Suppressor macrophage treated with lipopolysaccharide for 1 hour (primary cell): ENCODE results near the gene PHTF1.

Source experiments
- DNase-seq, 3 donors: peaks; one replicate each; pipeline ENCODE4 v3.0.0-alpha.2; 2020 to 2022

The PHTF1 gene

GRCh38 chr1:113663165-113663951, 95.9 kb downstream of the PHTF1 start:
- DNase-seq = peak; percentile 75 to 91 (median 91)

GRCh38 chr1:113662101-113662500, 97.2 kb downstream of the PHTF1 start:
- no peak for DNase-seq

- no peak for DNase-seq
Observed at GRCh38 chr1:113660088-113660487, 99.2 kb downstream of the PHTF1 start.

- DNase-seq = no peak
Observed at GRCh38 chr1:113659556-113659955, 99.7 kb downstream of the PHTF1 start.

GRCh38 chr1:113659035-113659434, 100.3 kb downstream of the PHTF1 start:
- DNase-seq = no peak

- DNase-seq = no peak
Observed at GRCh38 chr1:113657556-113658063, 101.7 kb downstream of the PHTF1 start.

- no peak for DNase-seq
Observed at GRCh38 chr1:113657126-113657525, 102.2 kb downstream of the PHTF1 start.

GRCh38 chr1:113654883-113655282, 104.4 kb downstream of the PHTF1 start:
- DNase-seq = peak in 2 of 3 donors; percentile 26 to 33

GRCh38 chr1:113653741-113654140, 105.5 kb downstream of the PHTF1 start:
- no peak for DNase-seq

- DNase-seq = no peak
Observed at GRCh38 chr1:113652771-113653170, 106.5 kb downstream of the PHTF1 start.

- no peak for DNase-seq
Observed at GRCh38 chr1:113648478-113648877, 110.8 kb downstream of the PHTF1 start.

- DNase-seq = no peak
Observed at GRCh38 chr1:113647164-113647563, 112.1 kb downstream of the PHTF1 start.
